ENCODE results near the gene SAP30. TPM values are rescaled to one million over a fixed set of nuclear protein-coding genes. Genes with fewer than 3 reads are reported as not detected.

Gene SAP30
- total RNA-seq, 1 experiment from 2014 or later: 20.0 TPM

GRCh38 chr4:173334891-173335752, 35.6 kb upstream of the SAP30 start (continued):
- TF ChIP-seq ZNF532 (CRISPR knock-in tag; IDR thresholded peaks at IDR 0.05; ENCODE audit: borderline replicate concordance) (no peak), ZNF423 (CRISPR knock-in tag; IDR thresholded peaks at IDR 0.05) (no peak), PREB (CRISPR knock-in tag; IDR thresholded peaks at IDR 0.05; ENCODE audit: borderline replicate concordance) (no peak), ZNF138 (CRISPR knock-in tag; conservative IDR thresholded peaks at IDR 0.05) (no peak)

- no peaks in the 10 kb centered on the region for H3K27me3 Mint-ChIP-seq (ENCODE audit: low read depth)
- no peak overlapping the region for H3K4me3 Mint-ChIP-seq
- no peaks in the 10 kb centered on the region for H3K9me3 Mint-ChIP-seq
- DNase-seq (ENCODE audit: low spot score) (no peak), ATAC-seq (no peak)
- POLR2A ChIA-PET: no interaction called here
- TF ChIP-seq FOXK1 (CRISPR knock-in tag; IDR thresholded peaks at IDR 0.05) (no peak), STAT6 (CRISPR knock-in tag; conservative IDR thresholded peaks at IDR 0.05; ENCODE audit: low read depth) (no peak)
- no peak overlapping the region for H3K27ac Mint-ChIP-seq
- CTCF ChIA-PET: interaction anchor here (0.6 kb wide), 1 partner anchor 20 kb away, joined by 4 read pairs; no protein-coding TSS in a partner anchor
- H3K4me1 Mint-ChIP-seq: peaks cover 40% of the 10 kb centered on the region
- H3K36me3 Mint-ChIP-seq: peaks cover 13% of the 10 kb centered on the region
Observed at GRCh38 chr4:173337463-173337862, 33.3 kb upstream of the SAP30 start.

- 0 out of 2 replicates have a peak, but pooled peaks cover 3% of the 10 kb centered on the region for H3K36me3 Mint-ChIP-seq
- H3K4me3 Mint-ChIP-seq: peak overlapping the region; percentile 24; the same call in 1 of the 2 replicates
- no peak for DNase-seq (ENCODE audit: low spot score)
- peaks cover 4% of the 10 kb centered on the region; the same call in 1 of the 2 replicates for H3K9me3 Mint-ChIP-seq
- ChIA-PET POLR2A (interaction anchor here (0.6 kb wide), 1 partner anchor 27 kb away, joined by 3 read pairs; the partner anchor contains the start of gene SAP30), CTCF (no interaction called here)
- peak; percentile 73 for ATAC-seq
- peak overlapping the region; percentile 81 for H3K27ac Mint-ChIP-seq
- TF ChIP-seq, protein P1, sequence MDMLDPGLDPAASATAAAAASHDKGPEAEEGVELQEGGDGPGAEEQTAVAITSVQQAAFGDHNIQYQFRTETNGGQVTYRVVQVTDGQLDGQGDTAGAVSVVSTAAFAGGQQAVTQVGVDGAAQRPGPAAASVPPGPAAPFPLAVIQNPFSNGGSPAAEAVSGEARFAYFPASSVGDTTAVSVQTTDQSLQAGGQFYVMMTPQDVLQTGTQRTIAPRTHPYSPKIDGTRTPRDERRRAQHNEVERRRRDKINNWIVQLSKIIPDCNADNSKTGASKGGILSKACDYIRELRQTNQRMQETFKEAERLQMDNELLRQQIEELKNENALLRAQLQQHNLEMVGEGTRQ (CRISPR knock-in tag; IDR thresholded peaks at IDR 0.05): no peak
- TF ChIP-seq, protein P2, sequence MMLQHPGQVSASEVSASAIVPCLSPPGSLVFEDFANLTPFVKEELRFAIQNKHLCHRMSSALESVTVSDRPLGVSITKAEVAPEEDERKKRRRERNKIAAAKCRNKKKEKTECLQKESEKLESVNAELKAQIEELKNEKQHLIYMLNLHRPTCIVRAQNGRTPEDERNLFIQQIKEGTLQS (CRISPR knock-in tag; conservative IDR thresholded peaks at IDR 0.05): no peak
- TF ChIP-seq FOXP1 (CRISPR knock-in tag; IDR thresholded peaks at IDR 0.05; ENCODE audit: borderline replicate concordance) (no peak), ERG (CRISPR knock-in tag; IDR thresholded peaks at IDR 0.05) (no peak), FOXJ3 (CRISPR knock-in tag; IDR thresholded peaks at IDR 0.05; ENCODE audit: borderline replicate concordance) (no peak), FOXK1 (CRISPR knock-in tag; IDR thresholded peaks at IDR 0.05) (no peak), ATF1 (CRISPR knock-in tag; IDR thresholded peaks at IDR 0.05) (no peak), CBFB (CRISPR knock-in tag; IDR thresholded peaks at IDR 0.05; ENCODE audit: low read depth) (no peak)
- no peaks in the 10 kb centered on the region for H3K27me3 Mint-ChIP-seq (ENCODE audit: low read depth)
- H3K4me1 Mint-ChIP-seq: peaks cover 40% of the 10 kb centered on the region
Observed at GRCh38 chr4:173343832-173344397, 26.8 kb upstream of the SAP30 start.
